BJ (cell line): Measurements from ENCODE around the gene GSK3B. TPM values are rescaled to one million over a fixed set of nuclear protein-coding genes. Genes with fewer than 3 reads are reported as not detected.

Source experiments
- CTCF ChIA-PET: fragments of 350-600 bp; formaldehyde crosslinking; extraction: SDS; loops from one replicate; lab custom pipeline; 2021; ENCODE audit warnings: antibody characterized with exemption, inconsistent platforms; lab: Yijun Ruan, JAX
- POLR2A ChIA-PET: fragments of 300-600 bp; sonication (Branson Sonifier 250); formaldehyde crosslinking; extraction: SDS; loops from one replicate; lab custom pipeline; 2021; ENCODE audit warnings: antibody characterized with exemption; lab: Charles Lee
- DNase-seq: peaks from one replicate; pipeline ENCODE4 v3.0.0-alpha.2; 2011; ENCODE audit warnings: low read depth
- H3K27me3 ChIP-seq: 2 replicates; pipeline ENCODE4 v1.6.0; 2011; ENCODE audit warnings: low read length; ENCODE audit not compliant: control insufficient read depth, insufficient read depth
- H3K36me3 ChIP-seq: 2 replicates; pipeline ENCODE4 v1.5.1; 2011; ENCODE audit warnings: low read length; ENCODE audit not compliant: control insufficient read depth, insufficient read depth
- H3K4me3 ChIP-seq: 2 replicates; pipeline ENCODE4 v1.5.1; 2011; ENCODE audit warnings: low read depth, mild to moderate bottlenecking, control low read depth, low read length
- polyA plus RNA-seq: library from polyadenylated mRNA; depleted of rRNA; stranded (reverse); fragments of >200 nt; gene quantifications from 2 replicates; pipeline ENCODE4 v1.2.3, GENCODE V29; 2011
- TF ChIP-seq, protein P1 (sequence below): IDR thresholded peaks from 2 replicates; pipeline ENCODE4 v1.5.1; 2011; ENCODE audit warnings: low read depth, mild to moderate bottlenecking, control low read depth, inconsistent platforms, low read length, moderate library complexity; ENCODE audit not compliant: insufficient read depth

Gene GSK3B
- polyA plus RNA-seq, 1 experiment = 25.4 TPM

DNA sequence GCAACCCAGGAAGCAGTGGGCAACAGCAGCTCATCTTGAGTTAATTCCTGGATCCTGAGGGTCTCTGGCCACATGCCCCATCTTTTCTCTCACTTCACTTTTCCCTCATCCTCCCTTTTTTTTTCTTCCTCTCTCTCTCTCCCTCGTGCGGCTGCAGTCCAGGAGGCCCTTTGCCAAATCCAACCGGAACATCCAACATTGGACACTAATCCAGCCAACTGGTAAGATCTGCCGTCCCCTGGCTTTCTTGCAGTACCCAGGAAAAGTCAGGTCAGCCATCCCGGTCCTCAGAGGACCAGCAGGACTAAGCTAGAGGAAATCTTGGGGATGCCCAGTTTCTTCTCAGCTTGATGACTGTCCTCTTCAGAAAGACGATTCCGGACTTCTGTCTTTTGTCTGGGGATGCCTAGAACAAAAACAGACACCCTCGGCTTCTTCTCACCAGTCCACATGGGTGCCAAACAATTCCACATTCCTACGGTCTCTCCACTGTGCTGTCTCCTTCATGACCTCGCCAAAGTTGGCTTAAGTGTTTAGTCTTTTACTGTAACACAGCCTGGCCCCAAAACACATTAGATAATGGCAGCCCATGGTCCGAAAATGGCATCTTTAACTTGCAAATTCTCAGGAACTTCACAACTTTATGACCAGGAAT lies 115.6 kb downstream of the GSK3B start:
- Histone ChIP-seq H3K4me3 (no peak overlapping the region), H3K36me3 (no peaks in the 10 kb centered on the region), H3K27me3 (no peaks in the 10 kb centered on the region)
- CTCF ChIA-PET = no interaction called here
- no peak for DNase-seq
- POLR2A ChIA-PET = no interaction called here
- TF ChIP-seq, protein P1, sequence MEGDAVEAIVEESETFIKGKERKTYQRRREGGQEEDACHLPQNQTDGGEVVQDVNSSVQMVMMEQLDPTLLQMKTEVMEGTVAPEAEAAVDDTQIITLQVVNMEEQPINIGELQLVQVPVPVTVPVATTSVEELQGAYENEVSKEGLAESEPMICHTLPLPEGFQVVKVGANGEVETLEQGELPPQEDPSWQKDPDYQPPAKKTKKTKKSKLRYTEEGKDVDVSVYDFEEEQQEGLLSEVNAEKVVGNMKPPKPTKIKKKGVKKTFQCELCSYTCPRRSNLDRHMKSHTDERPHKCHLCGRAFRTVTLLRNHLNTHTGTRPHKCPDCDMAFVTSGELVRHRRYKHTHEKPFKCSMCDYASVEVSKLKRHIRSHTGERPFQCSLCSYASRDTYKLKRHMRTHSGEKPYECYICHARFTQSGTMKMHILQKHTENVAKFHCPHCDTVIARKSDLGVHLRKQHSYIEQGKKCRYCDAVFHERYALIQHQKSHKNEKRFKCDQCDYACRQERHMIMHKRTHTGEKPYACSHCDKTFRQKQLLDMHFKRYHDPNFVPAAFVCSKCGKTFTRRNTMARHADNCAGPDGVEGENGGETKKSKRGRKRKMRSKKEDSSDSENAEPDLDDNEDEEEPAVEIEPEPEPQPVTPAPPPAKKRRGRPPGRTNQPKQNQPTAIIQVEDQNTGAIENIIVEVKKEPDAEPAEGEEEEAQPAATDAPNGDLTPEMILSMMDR = no peak

DNA sequence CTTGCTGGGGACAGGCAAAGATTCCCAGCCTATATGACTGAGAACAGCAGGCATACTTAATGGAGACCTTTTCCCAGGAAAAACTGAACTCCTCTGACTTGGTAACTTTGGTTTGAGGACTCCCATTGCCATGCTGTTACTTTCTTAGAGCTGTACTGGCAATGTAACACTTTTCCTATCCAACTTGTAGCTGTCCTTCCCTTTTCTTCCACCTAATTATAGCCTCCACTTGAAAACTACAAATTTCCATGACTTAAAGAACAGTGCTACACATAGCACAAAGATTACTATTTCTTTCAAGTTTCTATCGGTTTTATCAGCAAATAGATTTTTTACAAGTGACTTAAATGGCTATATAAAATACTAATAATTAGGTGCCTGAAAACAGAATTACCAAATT lies 116.9 kb downstream of the GSK3B start:
- H3K27me3 ChIP-seq = no peaks in the 10 kb centered on the region
- TF ChIP-seq, protein P1 = no peak
- DNase-seq = no peak
- POLR2A ChIA-PET = no interaction called here
- no peaks in the 10 kb centered on the region for H3K36me3 ChIP-seq
- no peak overlapping the region for H3K4me3 ChIP-seq
- CTCF ChIA-PET = interaction anchor here (0.6 kb wide), 1 partner anchor 794 kb away, joined by 3 read pairs; no protein-coding TSS in a partner anchor

DNA sequence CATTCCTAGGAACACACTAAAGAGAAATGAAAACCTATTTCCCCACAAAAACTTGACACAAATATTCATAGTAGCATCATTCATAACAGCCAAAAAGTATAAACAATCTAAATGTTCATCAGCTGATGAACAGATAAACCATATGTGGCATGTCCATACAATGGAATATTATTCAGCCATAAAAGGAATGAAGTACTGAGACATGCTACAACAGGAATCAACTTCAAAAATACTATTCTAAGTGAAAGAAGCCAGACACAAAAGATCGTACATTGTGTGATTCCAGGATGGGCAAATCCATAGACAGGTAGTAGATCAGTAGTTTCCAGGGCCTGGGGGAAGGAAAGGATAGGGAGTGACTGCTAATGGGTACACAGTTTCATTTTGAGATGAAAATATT lies 118.0 kb downstream of the GSK3B start:
- CTCF ChIA-PET = no interaction called here
- Histone ChIP-seq H3K36me3 (no peaks in the 10 kb centered on the region), H3K27me3 (no peaks in the 10 kb centered on the region), H3K4me3 (no peak overlapping the region)
- no peak for DNase-seq
- TF ChIP-seq, protein P1 = no peak
- POLR2A ChIA-PET = no interaction called here

DNA sequence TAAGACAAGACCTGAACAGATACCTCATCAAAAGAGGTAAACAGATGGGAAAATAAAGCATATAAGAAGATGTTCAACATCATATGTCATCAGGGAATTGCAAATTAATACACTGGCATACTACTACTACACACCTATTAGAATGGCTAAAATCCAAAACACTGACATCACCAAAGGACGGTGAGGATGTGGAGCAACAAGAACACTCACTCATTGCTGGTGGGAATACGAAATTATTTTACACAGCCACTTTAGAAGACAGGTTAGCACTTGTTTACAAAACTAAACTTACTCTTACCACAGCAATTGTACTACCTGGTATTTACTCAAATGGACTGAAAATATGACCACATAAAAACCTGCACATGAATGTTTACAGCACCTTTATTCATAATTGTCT lies 119.6 kb downstream of the GSK3B start:
- TF ChIP-seq, protein P1 = no peak
- Histone ChIP-seq H3K27me3 (no peaks in the 10 kb centered on the region), H3K36me3 (no peaks in the 10 kb centered on the region), H3K4me3 (no peak overlapping the region)
- CTCF ChIA-PET = no interaction called here
- POLR2A ChIA-PET = interaction anchor here (0.6 kb wide), 1 partner anchor 8 kb away, joined by 3 read pairs; no protein-coding TSS in a partner anchor
- DNase-seq = no peak

DNA sequence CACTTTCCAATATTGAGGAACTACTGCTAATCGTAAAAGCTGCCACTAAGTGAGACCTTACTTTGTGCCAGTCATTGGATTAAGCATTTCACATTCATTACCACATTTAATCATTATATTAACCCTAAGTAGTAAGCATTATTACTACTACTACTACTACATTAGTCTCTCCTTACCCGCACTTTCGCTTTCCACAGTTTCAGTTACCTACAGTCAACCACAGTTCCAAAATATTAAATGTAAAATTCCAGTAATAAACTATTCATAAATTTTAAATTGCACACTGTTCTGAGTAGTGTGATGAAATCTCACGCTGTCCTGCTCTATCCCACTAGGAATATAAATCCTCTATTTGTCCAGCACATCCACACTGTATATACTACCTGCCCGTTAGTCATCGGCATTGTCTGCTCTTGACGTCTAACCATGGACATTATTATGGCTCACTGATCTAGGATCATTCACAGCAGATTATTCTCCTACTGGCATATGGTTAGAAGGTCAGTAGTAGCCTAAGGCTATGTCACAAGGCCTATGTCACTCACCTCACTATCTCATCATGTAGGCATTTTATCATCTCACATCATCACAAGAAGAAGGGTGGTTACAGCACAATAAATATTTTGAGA lies 121.1 kb downstream of the GSK3B start:
- no peak overlapping the region for H3K4me3 ChIP-seq
- H3K36me3 ChIP-seq = no peaks in the 10 kb centered on the region
- ChIA-PET CTCF (no interaction called here), POLR2A (no interaction called here)
- H3K27me3 ChIP-seq = no peaks in the 10 kb centered on the region
- no peak for DNase-seq
- TF ChIP-seq, protein P1 = no peak
